AG04450 (cell line): ENCODE data around the gene ESR2. TPM values are rescaled to one million over a fixed set of nuclear protein-coding genes. Genes with fewer than 3 reads are reported as not detected.

ENCODE experiments used
- CTCF ChIA-PET: fragments of 300-600, 350-600 bp; formaldehyde crosslinking; extraction: SDS; loops from one replicate; lab custom pipeline; 2022; ENCODE audit warnings: antibody characterized with exemption, inconsistent platforms; lab: Charles Lee
- POLR2A ChIA-PET: fragments of 350-600 bp; formaldehyde crosslinking; extraction: SDS; loops from one replicate; lab custom pipeline; 2021; ENCODE audit warnings: antibody characterized with exemption, inconsistent platforms; lab: Yijun Ruan, JAX
- DNase-seq: peaks from one replicate; pipeline ENCODE4 v3.0.0-alpha.2; 2011; ENCODE audit warnings: low read depth, low spot score
- H3K27ac ChIP-seq: one replicate; pipeline ENCODE4 v1.5.1; 2012; ENCODE audit warnings: low read depth, low read length, control low read depth
- H3K27me3 ChIP-seq: one replicate; pipeline ENCODE4 v1.6.0; 2012; ENCODE audit warnings: low read length; ENCODE audit not compliant: control insufficient read depth, insufficient read depth
- H3K4me3 ChIP-seq: 2 replicates; pipeline ENCODE4 v1.5.1; 2011; ENCODE audit warnings: mild to moderate bottlenecking, low read depth, low read length, control low read depth
- H3K9me3 ChIP-seq: 2 replicates; pipeline ENCODE4 v1.5.1; 2012; ENCODE audit warnings: low read length; ENCODE audit not compliant: control insufficient read depth, insufficient read depth
- polyA plus RNA-seq: library from polyadenylated mRNA; depleted of rRNA; stranded (reverse); fragments of >200 nt; gene quantifications from 2 replicates; pipeline ENCODE4 v1.2.3, GENCODE V29; 2011
- TF ChIP-seq, protein P1 (sequence below): IDR thresholded peaks from 2 replicates; pipeline ENCODE4 v1.5.1; 2011; ENCODE audit warnings: low read depth, low read length, control low read depth, inconsistent platforms

ESR2 gene
- polyA plus RNA-seq, 1 experiment, result 0.04 TPM

DNA sequence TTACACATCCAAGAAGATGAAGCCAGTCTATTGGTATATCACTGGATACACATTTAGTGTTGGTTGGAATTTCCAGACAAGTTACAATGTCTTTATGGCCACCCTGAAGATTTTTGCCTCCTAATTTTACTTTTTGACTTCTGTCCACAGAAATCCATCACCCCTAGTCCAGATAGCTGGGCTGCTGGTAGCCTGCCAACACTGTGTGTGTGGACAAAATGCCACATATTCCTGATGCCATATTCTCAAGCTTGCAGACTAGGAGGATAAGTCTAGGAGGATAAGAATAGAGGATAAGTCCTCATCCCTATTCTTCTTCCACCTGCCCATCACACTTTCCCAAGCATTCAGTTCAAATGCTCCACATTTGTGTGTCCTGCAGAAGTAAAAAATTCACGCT lies 4.6 kb downstream of the ESR2 start:
- H3K27me3 ChIP-seq, result peaks cover 9% of the 10 kb centered on the region
- TF ChIP-seq, protein P1, sequence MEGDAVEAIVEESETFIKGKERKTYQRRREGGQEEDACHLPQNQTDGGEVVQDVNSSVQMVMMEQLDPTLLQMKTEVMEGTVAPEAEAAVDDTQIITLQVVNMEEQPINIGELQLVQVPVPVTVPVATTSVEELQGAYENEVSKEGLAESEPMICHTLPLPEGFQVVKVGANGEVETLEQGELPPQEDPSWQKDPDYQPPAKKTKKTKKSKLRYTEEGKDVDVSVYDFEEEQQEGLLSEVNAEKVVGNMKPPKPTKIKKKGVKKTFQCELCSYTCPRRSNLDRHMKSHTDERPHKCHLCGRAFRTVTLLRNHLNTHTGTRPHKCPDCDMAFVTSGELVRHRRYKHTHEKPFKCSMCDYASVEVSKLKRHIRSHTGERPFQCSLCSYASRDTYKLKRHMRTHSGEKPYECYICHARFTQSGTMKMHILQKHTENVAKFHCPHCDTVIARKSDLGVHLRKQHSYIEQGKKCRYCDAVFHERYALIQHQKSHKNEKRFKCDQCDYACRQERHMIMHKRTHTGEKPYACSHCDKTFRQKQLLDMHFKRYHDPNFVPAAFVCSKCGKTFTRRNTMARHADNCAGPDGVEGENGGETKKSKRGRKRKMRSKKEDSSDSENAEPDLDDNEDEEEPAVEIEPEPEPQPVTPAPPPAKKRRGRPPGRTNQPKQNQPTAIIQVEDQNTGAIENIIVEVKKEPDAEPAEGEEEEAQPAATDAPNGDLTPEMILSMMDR, result no peak
- H3K4me3 ChIP-seq, result no peak overlapping the region
- no peak for DNase-seq
- no peaks in the 10 kb centered on the region; the same call in 1 of the 2 replicates for H3K9me3 ChIP-seq
- H3K27ac ChIP-seq, result no peak overlapping the region
- POLR2A ChIA-PET, result no interaction called here
- CTCF ChIA-PET, result interaction anchor here (1.5 kb wide), 1 partner anchor 14 kb away, joined by 4 read pairs; no protein-coding TSS in a partner anchor

DNA sequence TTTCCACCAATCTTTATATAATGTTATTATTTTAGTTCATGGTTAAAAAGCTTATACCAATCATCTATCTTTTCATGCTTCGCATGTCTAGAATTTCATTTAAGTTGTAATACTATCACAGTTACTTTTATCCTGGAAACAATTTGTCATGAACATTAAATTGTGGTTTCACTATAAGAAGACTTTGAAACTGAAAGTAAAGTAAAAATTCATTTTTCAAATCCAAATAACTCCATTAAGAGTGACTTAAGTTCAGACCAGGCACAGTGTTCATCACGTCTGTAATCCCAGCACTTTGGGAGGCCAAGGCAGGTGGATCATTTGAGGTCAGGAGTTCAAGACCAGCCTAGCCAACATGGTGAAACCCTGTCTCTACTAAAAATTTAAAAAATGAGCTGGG lies 12.4 kb downstream of the ESR2 start:
- H3K4me3 ChIP-seq, result no peak overlapping the region
- CTCF ChIA-PET, result no interaction called here
- H3K9me3 ChIP-seq, result no peaks in the 10 kb centered on the region
- H3K27me3 ChIP-seq, result no peaks in the 10 kb centered on the region
- POLR2A ChIA-PET, result no interaction called here
- DNase-seq, result no peak
- no peak overlapping the region for H3K27ac ChIP-seq
- TF ChIP-seq, protein P1, result no peak

DNA sequence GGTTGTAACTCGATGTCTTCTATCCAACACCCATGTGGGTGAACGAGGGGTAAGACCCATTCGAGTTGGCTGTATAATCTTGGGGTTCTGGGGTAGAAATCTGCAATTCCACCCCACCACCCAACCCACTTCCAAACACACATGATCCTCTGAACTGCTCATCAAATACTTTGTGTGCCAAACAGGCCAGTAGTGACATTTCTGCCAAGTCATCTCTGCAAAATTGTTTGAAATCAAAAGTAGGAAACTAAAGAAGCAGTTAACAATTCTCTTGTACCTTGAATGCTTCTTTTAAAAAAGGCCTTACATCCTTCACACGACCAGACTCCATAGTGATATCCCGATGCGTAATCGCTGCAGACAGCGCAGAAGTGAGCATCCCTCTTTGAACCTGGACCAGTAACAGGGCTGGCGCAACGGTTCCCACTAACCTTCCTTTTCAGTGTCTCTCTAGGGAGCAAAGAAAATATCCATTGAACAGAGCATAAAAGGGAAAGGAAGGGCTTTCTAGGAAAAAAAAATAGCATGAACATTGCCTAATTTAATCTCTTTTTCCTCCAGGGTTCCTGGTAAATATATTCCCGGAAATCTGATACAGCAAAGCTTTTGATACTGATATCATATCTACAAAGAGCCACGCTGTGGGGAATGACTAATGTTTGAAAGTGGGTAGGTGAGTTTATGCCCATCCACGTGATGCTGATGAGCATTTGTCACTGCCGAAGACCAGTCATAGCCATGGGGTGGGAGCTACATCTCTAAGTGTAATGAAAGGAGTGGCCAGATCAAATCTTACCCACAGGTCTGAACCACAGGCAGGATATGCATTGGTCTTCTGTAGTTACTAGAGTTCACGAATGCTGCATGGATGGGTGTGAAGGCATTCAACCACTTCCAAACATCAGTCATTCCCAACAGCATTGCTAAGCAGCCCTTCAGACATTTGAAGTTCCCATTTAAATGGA lies 14.2 kb downstream of the ESR2 start:
- DNase-seq, result no peak
- ChIA-PET POLR2A (no interaction called here), CTCF (no interaction called here)

DNA sequence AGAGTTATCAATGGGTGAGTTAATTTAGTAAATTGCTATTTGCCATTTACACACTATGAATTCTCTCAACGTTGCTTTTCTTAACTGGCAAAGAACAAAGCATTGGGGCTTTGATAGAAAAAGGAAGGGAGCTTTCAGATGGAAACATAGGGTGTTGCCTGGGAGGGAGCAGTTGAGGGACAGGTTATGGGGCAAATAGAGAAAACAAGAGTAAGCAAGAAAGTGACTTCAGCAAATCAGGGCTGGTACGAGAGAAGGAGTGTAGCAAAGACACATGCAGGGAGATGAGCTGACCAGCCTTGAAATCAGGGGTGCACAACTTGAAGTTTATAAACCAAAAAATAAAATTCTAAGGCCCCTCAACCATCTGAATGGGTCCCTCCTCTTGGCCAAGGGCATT lies 15.7 kb downstream of the ESR2 start:
- no peaks in the 10 kb centered on the region for H3K27me3 ChIP-seq
- H3K27ac ChIP-seq, result no peak overlapping the region
- TF ChIP-seq, protein P1, result no peak
- no peak overlapping the region for H3K4me3 ChIP-seq
- no peak for DNase-seq
- peaks cover 4% of the 10 kb centered on the region; the same call in 1 of the 2 replicates for H3K9me3 ChIP-seq
- ChIA-PET CTCF (interaction anchor here (0.6 kb wide), 2 partner anchors 32 to 398 kb away, joined by 3 to 5 read pairs; no protein-coding TSS in a partner anchor), POLR2A (no interaction called here)

More for the DNA sequence above, 14.2 kb downstream of the ESR2 start:
- Histone ChIP-seq H3K27ac (no peak overlapping the region), H3K27me3 (no peaks in the 10 kb centered on the region), H3K4me3 (no peak overlapping the region), H3K9me3 (no peaks in the 10 kb centered on the region)
- TF ChIP-seq, protein P1, result no peak

GRCh38 chr14:64272019-64272418 lies 22.2 kb downstream of the ESR2 start:
- DNase-seq, result no peak
- Histone ChIP-seq H3K4me3 (no peak overlapping the region), H3K9me3 (peaks cover 4% of the 10 kb centered on the region; the same call in 1 of the 2 replicates), H3K27me3 (no peaks in the 10 kb centered on the region), H3K27ac (no peak overlapping the region)
- ChIA-PET POLR2A (no interaction called here), CTCF (no interaction called here)
- TF ChIP-seq, protein P1, result no peak
